GM13976 (cell line): ENCODE results near the gene CKB.

ENCODE experiments used
- DNase-seq: peaks from one replicate; pipeline ENCODE4 v3.0.0; 2012; ENCODE audit warnings: low spot score
- CTCF ChIP-seq: IDR thresholded peaks from 2 replicates; pipeline ENCODE4 v1.5.1; 2012; ENCODE audit warnings: borderline replicate concordance, mild to moderate bottlenecking; ENCODE audit not compliant: insufficient read depth; ENCODE audit errors: extremely low read depth, missing control alignments, control extremely low read depth
- in situ Hi-C: fragments of 300-500 bp; cut with MboI; formaldehyde crosslinking; loops from one replicate; pipeline ENCODE4 v1.12.0; 2022; ENCODE audit warnings: low sequenced_read_pairs, mixed read lengths, inconsistent platforms; ENCODE audit not compliant: unreplicated experiment

The CKB gene

GRCh38 chr14:103555559-103556337 lies 33.1 kb upstream of the CKB start:
- no peak for DNase-seq
- TF ChIP-seq CTCF, result no peak
- in situ Hi-C loops, result loop anchor here (5.0 kb wide), 1 partner anchor 38 kb away; no protein-coding TSS in a partner anchor

- TF ChIP-seq CTCF, result no peak
- in situ Hi-C loops, result no loop called here
- no peak for DNase-seq
These were observed 30.2 kb upstream of the CKB start for GRCh38 chr14:103552846-103553210.

- no peak for TF ChIP-seq CTCF
- DNase-seq, result no peak
- in situ Hi-C loops, result no loop called here
These were observed 29.6 kb upstream of the CKB start for GRCh38 chr14:103552011-103552845.

- no peak for DNase-seq
- in situ Hi-C loops, result no loop called here
- TF ChIP-seq CTCF, result no peak
These were observed 28.7 kb upstream of the CKB start for GRCh38 chr14:103551338-103551762.

GRCh38 chr14:103550451-103551337 lies 28.1 kb upstream of the CKB start:
- no peak for TF ChIP-seq CTCF
- in situ Hi-C loops, result no loop called here
- no peak for DNase-seq
